Fibroblast of skin of back (primary cell): Measurements from ENCODE around the gene DLG2.

Source experiments
- DNase-seq: peaks from one replicate; pipeline ENCODE4 v3.0.0-alpha.2; 2013

DLG2 gene

DNA sequence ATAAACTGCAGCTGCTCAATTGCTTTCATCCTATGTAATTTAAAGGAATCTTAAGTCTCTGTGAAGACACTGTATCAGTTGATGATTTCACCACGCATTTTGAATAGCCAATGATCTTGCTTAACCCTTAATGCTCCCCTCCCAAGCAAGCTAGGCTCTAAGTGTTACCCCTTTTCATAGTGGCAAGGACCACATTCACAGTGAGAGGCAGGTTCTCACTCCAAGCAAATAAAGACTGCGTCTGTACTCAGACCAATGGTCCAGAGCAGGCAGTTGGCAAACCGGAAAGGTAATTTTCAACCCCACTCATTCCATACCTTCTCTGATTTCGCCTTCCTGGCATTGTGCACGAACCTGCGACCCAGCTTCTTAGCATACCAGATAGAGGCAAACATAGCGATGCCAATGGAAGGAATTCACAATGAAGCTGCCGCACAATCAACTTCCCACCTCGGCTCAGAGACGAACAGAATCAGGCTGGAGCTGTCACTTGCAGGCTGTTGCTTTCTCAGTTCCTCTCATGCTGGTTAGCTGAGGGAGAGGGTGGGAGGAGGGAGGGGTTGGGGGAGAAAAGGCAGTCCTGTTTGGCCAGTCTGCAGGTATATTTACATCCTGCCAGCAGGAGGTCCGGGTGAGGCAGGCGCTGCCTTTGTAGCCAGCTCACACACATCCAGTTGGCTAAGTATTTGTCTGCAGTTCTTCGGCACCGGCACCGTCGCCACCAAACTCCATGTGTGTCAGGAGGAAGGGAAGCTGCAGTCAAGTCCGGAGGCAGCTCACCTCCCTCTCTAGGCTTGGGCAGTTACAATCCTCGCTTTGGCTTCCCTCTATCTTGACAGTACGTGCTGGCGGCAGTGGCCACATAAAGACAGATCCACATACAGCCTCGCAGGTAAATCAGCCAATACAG lies 1189.8 kb downstream of the DLG2 start:
- DNase-seq: no peak

DNA sequence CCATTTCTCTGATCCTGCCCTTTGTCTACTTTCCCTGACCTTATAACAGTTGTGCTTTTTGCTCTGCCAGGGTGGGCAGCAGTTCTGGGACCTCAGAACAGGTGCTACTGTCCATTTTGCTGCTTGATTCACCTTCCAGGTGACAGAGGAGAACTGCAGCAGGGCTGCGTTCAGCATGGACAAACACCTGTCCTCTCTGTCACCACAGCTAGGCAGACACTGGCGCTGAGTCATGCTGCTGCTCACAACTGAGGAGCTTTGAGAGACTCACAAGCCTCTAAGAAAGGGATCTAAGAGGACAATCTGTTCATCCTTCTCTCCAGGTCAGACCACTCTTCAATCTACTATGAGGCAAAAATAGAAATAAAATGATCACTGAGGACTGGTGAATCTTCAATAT lies 1196.5 kb downstream of the DLG2 start:
- no peak for DNase-seq

DNA sequence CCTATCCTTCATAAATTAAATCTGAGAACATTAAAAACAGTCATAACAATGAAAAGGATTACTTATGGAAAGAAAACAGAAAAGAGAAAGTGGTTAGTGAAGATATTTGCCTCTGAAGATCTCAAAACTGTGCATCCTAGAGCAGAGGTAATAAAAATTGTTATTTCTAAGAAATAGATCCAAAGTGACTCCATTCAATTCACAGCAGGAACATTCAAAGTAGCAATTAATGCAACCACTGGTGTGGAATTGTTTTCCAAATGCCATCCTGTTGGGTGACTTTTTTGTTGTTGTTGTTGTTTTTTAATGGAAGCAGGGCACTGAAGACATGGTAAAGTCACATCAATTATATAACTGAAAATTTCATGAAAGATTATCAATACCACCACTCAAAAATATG lies 1201.5 kb downstream of the DLG2 start:
- no peak for DNase-seq

DNA sequence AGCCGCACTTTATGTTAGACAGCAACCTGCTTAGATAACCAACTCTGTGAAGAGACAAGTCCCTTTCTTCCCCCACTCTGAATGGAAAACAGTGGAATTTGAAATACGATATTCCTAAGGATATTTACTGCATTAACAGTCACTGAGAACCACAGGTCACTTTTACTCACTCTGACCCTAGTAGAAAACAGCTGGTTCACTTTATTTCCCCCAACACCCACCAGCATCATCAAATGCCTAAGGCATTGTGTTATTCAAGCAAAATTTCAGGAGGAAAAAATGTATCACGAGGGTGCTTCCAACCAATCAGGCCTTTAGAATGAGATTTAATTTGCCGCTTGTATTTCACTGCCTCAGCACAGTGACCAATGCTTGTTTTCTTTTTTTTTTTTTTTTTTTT lies 1206.9 kb downstream of the DLG2 start:
- peak; percentile 6 for DNase-seq

DNA sequence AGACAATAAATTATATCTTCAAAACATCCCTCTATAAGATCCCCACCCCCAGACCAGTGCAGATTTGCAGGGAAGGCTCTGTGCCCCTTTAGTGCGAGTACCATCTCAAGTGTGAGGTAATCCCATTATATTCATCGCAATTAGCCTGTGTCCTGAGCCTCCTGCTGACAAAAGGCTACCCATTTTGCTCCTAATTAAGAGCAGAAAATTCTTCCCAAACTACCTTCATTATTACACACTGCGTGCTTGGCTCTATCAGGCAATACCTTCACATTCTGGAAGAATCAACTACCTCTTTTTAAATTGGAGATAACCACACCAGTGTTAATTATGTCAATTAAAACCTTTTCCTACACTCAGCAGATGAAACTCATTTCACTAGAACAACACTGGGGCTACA lies 1207.5 kb downstream of the DLG2 start:
- DNase-seq: no peak

DNA sequence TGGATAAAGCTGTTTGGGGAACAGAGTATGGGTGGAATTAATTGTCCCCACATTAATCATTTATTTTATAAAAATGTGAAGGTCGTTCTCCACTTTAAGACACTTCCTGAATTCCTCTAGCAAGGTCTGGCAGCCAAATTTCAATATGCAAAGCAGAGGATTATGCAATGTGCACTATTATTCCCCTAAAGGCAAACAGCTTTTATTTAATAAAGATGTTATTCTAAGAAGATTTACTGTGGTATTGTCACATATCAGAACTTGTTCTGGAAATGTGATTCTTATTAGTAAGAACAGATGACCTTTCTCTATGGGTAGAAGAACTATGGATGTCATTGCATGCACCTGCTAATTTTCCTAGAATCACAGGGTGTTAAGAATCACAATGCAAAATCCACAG lies 1212.2 kb downstream of the DLG2 start:
- no peak for DNase-seq

DNA sequence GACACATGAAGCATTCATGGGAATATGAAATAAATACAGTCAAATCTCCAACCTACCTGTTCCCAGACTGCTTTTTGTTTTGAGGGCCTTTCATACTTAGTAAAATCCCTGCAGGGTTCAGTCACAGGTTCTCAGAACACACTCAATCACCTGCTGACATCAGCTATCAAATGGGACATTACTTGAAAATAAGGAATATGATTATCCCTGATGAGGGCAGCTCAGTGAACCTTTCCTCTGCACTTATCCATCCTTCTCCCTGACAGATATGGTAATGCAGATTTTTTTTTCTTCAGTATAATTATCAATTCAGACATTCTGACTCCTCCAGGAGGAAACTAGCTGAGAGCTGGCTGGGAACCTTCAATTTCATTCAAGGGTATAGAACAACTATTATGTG lies 1213.6 kb downstream of the DLG2 start:
- no peak for DNase-seq

DNA sequence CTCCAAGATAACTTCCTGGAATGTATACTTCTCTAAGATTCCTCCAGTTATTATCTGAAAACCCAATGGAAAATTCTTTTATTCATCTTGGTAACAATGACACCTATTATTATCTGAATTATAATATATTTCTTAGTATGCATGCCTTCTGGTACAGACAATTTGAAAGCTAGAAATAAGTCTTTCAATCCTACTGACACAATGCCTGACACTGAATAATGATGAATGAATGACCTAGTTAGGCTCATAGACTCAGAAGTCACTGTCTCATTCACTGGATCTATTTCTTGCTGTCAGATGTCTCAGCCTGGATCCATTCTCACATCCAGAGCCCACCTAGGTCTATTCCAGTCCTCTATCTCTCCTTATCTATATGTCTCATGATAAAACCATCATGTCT lies 1214.3 kb downstream of the DLG2 start:
- no peak for DNase-seq

DNA sequence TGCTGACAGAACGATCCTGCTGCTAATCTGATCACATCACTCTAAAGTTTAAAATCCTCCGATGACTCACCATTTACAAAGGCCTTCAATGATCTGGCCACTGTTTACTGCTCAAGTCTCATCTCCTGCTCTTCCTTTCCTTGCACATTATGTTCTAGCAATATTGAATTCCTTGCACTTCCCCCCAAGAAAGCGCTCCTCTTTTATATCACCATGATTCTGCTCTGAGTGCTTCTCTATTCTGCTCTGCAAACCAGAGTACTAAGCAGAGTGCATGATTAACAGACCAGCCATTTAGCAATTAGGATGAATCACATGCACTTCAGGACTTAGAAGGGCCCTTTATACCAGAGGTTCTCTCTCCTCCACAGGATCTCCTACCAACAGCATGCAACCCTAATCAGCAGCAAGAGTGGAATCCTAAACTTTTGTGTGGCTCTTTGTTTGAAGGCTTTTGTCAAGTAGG lies 1218.2 kb downstream of the DLG2 start:
- DNase-seq: peak; percentile 3

DNA sequence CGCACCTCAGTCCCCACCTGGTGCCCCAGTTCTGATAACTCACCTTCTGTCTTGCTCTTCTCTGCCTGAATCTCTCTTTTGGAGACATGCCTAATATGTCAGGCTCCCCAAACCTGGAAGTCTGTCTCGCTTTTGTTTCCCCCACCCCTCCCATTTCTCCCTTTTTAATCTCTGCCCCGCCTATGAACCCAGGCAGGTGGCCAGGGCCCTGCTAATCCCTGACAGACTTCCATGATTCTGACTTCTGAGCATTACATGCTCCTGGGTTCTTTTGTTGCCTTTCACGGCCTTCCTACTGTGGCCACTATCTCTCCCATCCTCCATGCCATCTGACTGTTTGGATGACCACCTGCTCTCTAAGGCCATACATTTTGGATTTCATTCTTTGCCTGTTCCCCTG lies 1220.1 kb downstream of the DLG2 start:
- no peak for DNase-seq

DNA sequence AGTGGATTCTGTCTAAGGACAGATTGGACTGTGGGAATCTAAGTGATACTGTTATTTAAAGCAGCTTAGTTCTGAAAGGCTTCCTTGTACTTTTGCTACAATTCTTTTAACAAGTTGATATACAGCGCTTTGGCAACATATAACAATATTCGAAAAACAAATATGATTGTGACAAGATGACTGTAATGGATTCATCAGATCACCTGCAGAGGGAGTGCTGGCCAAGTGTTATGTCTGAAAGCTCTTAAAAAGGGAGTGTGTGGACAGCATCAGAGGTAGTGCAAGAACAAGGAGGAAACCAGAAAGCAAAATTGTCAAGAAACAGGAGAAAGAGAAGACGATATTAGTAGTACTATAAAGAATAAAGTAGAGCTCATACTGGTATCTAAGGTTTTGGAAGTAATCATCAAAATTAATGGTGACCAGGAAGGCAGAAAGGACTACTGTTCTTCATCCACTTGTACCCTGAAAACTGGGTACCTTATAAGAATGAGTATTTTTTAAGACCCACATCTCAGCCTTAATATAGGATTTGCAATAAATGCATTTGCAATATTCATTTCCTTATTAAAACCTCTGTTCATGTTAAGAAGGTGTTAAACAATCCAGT lies 1229.0 kb downstream of the DLG2 start:
- peak; percentile 24 for DNase-seq

DNA sequence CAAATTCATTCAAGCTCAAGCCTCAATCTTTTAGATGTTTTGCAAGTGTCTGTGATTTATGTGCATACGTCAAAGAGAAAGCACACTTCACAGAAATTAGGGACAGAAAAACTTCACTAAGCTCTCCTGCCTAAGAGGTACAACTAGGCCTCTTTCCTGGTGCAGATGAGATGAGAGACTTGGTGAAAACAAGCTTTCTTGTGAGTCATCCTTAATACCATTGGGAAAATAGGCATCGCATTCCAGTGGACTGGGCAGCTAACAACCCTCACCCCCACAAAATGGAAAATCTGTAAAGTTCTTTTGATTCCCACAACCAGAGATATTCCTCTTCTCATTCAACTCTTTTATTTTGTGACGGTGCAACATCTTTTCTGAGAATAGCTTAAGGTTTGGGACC lies 1230.6 kb downstream of the DLG2 start:
- peak; percentile 53 for DNase-seq

DNA sequence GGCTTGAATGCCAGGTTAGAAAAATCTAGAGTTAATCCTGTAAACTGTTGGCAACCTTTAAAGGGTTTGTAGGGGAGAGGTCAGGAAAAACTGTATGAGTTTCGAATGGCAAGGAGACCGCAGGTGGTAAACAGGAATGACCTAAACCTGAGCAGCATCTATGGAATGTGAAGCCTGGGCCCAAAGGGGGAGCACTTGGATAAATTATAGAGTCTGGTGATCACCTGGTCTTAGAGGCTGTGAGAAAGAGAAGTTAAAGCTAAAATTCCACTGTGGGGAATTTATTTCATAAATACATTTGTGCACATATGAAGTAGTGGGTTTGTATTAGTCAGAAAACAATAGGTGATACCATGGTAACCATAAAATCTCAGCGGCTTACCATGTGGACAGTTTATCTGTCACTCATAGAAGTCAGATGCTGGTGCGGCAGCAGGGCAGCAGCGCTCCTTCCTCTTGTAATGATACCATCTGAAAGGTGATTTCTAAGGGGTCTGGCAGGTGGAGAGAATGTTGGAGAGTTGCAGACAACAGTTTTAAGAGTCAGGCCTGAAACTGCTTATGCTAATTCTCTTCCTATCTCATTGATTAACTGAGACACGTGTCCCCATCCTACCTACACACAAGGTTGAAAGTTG lies 1236.6 kb downstream of the DLG2 start:
- DNase-seq: no peak

DNA sequence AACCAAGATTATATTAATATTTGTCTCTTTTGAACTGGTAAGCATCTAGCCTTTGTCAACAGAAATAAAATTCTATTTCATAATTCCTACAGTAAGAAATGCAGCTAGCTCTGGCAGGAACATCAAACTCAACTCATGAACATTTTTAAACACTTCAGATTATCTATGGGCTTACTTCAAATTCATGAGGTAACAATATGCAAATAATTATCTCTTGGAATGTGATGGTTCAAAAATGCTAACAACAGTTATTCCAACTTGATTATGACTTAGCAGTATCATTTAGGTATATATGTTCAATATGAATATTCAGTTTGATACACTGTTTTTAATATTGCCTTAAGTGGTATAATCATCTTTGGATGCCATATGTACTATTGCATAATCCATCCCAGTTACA lies 1237.4 kb downstream of the DLG2 start:
- no peak for DNase-seq

DNA sequence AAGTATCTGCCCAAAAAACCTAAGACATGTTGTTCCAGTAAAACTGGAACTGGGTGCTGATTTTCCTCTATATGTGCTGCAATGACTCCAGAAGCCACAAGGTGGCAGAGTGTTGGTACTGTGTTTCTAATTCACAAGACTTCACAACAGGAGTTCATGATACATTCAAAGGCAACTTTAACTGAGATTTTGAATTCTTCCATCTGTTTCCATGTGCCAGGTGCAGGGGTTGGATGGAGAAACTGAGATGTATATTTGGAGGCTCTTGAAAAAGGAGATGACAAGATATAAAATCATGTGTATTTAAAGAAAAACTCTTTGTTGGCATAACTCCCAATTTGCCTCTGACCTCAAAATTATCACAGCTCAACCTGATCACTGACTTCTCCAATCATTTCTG lies 1242.4 kb downstream of the DLG2 start:
- DNase-seq: peak; percentile 44

DNA sequence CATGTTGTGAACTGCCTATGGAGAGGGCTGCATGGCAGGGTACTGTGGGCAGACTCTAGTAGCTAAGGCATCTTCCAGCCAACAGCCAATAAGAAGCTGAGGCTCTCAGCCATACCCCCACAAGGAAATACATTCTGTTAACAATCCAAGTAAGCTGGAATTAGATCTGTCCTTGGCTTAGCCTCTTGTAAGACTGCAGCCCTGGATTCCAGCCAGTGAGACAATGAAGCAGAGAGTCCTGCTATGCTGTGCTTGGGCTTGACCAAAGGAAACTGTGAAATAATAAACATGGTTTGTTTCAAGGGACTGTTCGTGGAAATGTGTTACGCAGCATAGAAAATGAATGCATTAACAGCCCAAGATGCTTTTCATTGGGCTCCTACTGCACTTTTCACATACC lies 1243.6 kb downstream of the DLG2 start:
- DNase-seq: no peak

DNA sequence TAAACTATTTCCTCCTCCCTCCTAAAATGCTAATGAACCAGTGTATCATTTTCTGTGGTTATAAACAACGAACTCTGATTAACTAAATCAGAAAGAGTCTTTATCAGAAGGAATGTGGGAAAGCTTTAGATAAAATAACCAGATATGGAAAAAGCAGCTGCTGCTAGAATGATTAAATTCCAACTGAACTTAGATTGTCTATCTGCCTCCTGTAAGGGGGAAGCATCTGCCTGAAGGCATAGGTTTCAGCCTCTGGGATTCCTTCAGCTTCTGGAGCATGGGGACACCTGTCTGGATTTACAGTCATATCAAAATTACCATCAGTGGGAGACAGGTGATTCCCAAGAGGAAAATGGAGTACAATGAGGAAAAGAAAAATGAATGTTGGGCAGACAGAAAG lies 1245.5 kb downstream of the DLG2 start:
- no peak for DNase-seq

DNA sequence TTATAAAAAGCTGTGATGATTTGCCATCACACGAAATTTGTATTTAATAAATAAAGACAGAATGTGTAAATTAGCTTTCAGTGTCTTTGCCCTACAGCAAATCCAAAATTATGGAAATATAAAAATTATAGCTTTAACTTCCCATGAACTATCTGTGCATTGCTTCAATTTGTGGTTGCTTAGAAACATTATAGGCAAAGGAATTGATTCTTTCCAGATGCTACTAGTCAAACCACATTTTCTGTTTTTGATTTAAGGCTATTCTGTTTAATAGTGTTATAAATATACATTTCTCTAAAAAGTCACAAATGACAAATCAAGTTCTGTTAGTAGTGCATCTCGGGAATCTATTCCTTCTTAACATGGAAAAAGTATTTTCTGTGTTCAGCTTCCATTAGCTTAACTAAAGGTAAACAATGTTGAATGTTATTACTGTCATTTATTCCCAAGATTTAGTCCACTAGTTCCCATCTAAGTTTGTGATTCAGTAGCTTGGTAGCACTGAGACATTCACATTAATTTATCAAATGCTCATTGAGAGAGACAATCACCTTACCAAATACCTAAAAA lies 1254.7 kb downstream of the DLG2 start:
- no peak for DNase-seq

DNA sequence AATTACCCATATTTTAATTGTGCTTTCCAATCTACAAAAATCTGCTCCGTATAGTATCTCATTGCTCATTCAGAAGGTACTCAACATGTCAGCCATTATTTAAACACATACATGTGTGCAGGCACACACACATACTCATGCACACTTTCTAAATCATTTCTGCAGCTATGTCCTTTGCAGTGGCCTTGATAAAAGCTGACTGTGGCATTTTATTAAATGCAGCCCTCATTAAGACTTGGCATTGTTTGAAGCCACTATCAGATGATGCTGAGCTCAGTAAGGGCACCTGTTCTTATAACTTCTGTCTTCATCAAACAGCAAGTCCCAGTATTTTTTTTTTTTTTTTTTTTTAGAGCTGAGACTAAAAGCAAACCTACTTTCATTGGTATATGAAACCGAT lies 1269.1 kb downstream of the DLG2 start:
- no peak for DNase-seq

DNA sequence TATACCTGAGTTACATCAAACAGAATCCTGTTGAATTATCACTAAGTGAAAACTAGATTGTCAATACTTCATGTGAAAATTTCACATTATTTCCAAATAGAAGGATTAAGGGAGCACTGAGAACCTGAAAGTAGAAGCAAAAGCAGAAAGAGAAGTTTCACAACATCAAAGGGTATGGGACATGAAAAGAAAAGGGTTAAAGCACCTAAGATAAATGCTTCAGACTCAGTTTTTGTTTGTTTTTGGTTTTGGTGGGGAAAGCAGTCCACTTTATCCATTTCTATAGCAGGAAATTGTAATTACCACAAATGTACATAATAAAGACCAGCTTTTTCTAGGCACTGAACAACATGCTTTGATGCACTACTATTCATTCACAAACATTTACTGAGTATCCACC lies 1271.2 kb downstream of the DLG2 start:
- no peak for DNase-seq

DNA sequence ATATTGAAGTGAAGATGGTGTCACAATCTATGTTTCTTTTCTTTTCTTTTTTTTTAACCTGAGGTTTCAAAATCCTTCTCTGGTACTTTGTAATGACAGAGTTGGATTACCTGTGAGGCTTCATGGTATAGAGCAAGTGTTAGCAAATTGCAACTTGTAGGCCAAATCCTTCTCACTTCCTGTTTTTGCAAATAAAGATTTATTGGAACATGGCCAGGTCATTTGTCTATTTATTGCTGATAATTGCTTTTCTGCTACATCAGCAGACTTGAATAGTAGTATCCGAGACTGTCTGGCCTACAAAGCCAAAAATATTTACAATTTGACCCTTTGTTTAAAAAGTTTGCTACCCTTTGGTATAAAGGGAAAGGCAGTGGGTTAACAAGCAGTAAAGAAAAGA lies 1281.5 kb downstream of the DLG2 start:
- DNase-seq: no peak

DNA sequence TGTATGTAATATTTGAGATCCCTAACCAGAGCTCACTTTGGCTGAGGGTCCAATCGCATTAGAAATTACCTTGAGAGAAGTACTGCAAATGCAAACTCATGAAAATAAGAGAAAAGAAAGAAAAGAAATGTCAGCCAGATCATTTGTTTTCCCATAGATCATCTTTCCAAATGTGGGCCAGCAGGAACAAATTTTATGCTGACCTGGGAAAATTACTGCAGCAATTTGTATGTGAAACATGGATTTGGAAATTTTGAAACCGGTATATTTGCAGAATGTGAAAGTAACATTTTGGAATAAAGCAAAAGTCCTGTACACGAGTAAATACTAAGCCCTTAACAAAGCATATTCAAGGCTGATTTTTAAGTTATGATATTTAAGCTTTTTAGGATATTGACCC lies 1282.1 kb downstream of the DLG2 start:
- DNase-seq: no peak

DNA sequence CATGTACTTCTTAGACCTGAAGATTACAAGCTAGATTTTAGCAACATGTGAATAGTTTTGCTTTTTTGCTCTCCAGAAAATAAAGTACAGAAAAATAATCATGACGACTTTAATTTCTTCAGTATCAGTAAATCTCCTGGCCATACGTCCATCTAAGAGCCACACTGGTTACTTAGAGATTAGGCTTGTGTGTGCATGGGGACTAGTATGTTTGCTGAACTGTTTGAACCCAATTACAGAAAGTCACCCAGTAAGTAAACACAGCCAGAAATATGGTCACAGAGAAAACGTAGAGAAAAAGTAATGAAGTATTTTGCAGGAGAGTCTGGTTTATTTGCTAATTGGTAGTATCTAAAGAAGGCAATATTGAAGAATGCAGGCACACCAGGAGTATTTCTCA lies 1287.3 kb downstream of the DLG2 start:
- no peak for DNase-seq

DNA sequence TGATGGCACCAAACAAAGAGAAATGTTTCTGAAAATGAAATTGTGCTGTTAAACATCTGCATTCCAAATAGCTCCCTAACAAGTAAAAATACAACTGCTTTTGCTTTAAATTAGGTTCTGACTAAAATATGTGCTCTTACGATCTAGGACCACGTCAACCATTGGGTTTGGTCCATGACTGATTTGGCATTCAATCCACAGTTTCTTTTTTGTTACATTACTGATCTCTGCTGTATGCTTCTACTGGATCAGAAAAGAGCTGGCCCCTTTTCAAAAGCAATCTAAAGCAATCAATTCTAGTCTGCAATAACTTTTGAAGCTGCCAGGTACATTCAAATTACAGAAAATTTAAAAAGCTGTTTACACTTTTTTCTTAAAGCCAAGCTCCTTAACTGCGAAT lies 1293.9 kb downstream of the DLG2 start:
- no peak for DNase-seq
